OCI-M1 (cell line): ENCODE results near the gene LTBP1.

ENCODE experiments used
- DNase-seq: peaks from one replicate; lab custom pipeline; 2025; lab: John Stamatoyannopoulos, UW

LTBP1 gene

DNA sequence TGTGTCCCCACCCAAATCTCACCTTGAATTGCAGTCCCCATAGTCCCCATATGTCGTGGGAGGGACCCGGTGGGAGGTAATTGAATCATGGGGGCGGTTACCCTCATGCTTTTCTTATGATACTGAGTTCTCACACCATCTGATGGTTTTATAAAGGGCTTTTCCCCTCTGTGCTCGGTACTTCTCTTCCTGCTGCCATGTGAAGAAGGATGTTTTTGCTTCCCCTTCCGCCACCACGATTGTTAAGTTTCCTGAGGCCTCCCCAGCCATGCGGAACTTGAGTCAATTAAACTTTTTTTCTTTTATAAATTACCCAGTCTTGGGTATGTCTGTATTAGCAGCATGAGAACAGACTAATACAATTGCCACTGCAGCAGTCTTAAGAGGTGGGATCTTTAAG, 134.9 kb downstream of the LTBP1 start:
- DNase-seq, result no peak

DNA sequence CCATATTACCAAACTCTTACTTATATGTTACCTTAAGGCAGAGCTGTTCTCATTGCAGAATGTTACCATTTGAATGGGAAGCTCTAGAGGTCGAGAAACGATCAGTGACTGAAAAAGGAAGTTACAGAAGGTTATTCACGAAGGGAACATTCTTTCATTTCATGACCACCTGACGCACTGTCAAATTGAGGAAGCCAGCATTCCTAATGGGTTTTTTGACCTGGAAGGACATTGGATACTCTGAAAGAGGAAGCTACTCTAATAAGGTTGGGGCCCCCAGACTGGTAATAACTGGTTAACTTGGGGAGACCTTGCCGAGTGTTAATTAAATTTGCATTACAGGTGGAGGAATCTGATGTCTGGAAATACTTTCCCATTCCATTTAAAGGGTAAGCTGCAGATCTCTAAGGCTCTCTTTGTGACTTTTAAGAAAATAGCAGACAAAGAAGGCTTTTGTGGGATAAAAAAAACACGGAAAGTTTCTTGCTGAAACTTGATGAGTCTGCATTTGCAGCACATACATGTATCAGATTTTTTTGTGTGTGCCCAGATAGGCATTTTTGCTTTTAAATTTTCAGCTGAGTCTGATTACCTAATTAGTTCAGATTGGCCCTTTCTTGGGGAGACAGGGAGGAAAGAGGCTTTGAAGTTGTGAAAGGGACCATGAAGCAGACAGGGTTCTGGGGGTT, 137.1 kb downstream of the LTBP1 start:
- DNase-seq, result no peak

DNA sequence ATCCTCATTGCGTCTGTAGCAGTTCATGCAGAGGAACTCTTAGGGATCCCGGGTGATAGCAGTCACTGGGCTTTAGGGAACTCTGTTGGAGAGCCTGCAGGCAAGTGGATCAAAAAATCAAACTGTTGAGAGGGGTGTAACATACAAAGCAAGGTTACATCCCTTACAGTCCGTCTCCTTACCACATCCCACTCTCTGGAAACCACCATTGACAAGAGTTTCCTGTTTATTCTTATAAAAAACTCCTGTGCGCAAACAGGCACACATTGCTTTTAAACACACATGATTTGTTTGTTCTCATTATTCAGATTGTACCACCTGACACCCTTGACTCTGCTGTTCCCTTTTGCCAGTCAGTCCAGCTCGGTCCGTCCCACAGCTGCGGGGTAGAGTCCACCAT, 137.7 kb downstream of the LTBP1 start:
- no peak for DNase-seq

GRCh38 chr2:33085646-33086045, 138.9 kb downstream of the LTBP1 start:
- no peak for DNase-seq

GRCh38 chr2:33086400-33087015, 139.8 kb downstream of the LTBP1 start:
- DNase-seq, result no peak

DNA sequence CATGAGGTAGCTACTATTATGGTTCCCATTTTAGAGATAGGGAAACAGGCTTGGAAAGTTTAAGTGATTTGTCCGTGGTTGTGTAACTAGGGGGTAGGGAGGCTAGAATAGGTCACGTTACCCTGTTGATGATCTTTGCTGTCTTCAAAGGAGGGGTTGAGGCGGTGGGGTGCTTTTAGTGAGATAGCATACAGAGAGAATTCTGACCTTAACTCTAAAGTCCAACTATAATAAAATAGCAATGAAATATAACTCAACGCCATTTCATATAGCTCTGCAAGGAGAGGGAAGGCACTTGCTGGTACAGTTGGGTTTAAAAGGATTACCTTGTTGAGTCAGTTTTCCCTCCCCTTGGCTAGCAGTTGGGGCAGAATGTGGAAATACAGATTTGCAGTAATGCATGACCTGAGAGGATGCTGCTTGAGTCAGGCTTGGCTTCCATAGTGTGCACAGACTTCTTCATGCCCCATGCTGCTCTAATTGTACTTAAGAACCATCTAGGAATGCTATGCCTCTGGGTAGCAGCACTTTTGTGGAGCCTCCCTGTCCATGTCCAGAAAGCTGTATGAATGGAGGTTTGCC, 143.9 kb downstream of the LTBP1 start:
- no peak for DNase-seq

GRCh38 chr2:33091541-33092123, 144.9 kb downstream of the LTBP1 start:
- DNase-seq, result no peak

GRCh38 chr2:33093283-33093993, 146.7 kb downstream of the LTBP1 start:
- no peak for DNase-seq

GRCh38 chr2:33094303-33094702, 147.6 kb downstream of the LTBP1 start:
- DNase-seq, result no peak

DNA sequence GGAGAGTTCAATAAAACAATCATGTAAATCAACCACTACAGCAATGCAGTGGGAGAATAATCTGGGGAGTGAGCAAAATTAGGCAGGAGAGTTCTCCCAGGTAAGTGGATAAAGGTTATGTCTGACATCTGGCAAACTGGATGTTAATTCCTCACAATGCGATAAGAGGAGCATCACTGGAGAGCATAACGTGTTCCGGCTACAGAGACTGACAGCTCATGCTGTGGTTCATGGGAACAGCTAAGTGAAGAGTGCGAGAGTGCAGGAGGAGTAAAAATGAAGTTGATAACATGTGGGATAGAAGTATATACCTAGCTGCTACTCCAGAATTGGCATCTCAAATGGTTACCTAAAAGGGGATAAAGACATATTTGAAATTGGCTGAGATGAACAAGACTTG, 153.2 kb downstream of the LTBP1 start:
- DNase-seq, result no peak

DNA sequence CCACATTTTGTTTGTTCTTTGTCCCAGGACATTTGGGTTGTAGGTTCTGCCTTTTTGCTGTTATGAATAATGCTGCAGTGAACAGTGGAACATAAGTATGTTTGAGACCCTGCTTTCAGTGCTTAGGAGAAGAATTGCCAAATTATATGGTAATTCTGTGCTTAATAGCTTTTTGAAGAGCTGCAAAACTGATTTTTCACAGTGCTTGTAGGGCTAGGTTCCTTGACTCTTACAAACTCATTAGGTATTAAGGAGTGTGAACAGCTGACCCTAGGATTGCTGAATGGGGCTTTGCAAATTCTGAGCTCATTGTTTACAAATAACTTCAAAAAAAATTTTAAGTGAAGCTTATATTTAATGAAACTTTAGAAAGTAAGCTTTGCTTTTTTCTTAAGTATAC, 154.2 kb downstream of the LTBP1 start:
- no peak for DNase-seq

GRCh38 chr2:33104052-33104623, 157.4 kb downstream of the LTBP1 start:
- DNase-seq, result no peak

GRCh38 chr2:33104726-33105125, 158.0 kb downstream of the LTBP1 start:
- no peak for DNase-seq

- no peak for DNase-seq
Observed at GRCh38 chr2:33106115-33106514, 159.4 kb downstream of the LTBP1 start.

- peak; percentile 5 for DNase-seq
Observed at GRCh38 chr2:33107690-33108482, 161.1 kb downstream of the LTBP1 start.

DNA sequence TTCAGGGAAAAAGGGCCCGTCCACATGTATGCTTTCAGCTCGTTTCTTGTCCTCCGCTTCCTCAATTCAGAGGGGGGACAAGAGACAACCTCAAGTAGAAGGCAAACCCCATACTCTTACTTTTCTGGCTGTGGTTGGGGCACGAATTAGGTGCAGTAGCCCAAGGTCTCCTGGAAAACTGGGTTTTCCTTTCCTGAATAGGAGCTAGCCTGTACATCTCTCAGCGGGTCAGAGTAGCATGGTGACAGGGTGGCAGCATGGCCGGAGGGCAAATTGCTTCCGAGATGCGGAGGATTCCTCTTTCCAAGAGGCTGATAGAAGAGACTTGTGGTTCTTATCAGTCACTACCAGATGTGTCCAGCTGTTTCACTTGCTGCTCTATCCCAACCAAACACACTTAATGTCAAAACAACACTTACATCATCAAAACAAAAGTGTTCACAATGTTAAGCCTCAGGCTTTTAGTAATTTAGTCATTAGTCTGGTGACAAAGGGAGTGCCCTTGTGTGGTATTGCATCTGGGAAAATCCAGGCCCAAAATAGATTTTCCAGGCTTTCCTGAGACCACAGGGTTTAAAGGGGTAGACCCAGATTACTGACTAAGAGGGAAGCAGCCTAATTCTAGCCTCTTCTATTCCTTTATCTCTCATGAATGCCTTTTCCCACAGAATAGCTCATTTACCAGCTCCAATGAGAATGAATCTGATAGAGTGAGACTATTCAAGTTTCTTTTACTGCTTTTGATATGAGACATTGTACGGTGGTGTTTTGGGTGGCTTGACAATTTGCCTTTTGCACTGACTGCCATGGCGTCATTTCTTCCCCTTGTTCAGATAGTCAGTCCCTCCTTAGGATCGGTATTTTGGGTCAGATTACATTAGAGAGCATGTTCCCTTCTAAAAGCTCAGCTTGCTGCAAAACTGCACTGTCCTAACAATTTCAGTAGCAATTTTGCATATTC, 162.0 kb downstream of the LTBP1 start:
- DNase-seq, result peak; percentile 94

- no peak for DNase-seq
Observed at GRCh38 chr2:33110461-33110860, 163.7 kb downstream of the LTBP1 start.

DNA sequence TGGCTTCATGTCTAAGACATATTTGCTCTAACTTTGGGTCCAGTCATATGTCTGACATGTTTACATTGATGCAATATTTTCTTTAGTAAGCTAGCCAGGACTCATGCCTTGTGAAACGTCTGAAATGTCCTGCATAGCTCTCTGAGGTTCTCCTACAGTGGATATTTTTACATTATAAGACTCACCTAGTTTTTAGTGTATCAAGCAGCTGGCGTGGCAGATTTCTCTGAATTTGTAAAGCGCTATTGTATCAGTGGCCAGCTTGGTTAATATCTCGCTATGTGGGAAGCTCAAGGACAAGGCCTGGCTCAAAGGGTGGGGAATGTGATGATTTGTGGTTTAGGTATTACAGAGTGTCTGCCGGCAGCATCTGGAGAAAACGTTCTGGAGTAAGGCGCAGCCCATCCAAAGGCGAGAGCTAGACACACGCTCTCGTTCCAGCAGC, 164.3 kb downstream of the LTBP1 start:
- no peak for DNase-seq

DNA sequence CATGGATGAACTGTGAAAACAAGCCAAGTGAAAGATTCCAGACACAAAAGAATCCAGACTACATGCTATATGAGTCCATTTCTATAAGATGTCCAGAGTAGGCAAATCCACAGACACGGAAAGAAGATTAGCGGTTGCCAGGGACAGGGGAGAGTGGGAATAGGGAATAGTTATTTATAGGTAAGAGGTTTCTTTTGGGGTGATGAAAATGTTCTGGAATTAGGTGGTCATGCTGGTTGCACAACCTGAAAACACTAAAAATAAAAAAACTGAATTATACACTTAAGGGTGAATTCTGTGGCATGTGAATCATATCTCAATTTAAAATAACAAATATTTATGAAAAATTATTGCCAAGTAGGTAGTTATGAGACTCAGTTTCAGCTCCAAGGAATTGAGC, 168.4 kb downstream of the LTBP1 start:
- DNase-seq, result no peak

- DNase-seq, result no peak
Observed at GRCh38 chr2:33115728-33116127, 169.0 kb downstream of the LTBP1 start.
